Activated CD8-positive, alpha-beta memory T cell treated with anti-CD3 and anti-CD28 coated beads for 4 hours (primary cell): ENCODE measurements around the gene ARHGAP15.
"Not testable (repeated sequence)": the region's sequence is repeated elsewhere in the genome, so short reads cannot be mapped to it uniquely, and the experiment has no call there.

Experiments used
- DNase-seq, 2 donors: peaks; one replicate each; pipeline ENCODE4 v3.0.0-alpha.2; 2020; ENCODE audit warnings: low read depth in 2 of 2

ARHGAP15 gene

DNA sequence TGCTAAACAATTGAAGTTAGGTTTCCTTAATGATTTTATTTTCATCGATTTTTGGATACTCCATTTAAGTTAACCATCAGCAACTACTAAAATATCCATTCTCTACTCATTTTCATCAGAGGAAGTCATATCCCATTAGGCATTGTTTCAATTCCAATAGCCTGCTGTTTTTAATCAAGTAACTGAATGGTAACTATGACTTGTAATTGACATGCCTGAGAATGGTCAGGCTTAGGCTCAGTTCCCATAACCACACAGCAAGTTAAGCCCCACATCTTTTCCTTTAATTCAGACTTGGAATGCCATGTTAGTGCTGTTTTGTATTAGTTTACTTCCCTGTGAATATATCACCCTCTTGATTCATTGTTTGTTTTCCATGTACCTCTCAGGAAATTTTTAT is 398.8 kb downstream of the ARHGAP15 start:
- DNase-seq: no peak

DNA sequence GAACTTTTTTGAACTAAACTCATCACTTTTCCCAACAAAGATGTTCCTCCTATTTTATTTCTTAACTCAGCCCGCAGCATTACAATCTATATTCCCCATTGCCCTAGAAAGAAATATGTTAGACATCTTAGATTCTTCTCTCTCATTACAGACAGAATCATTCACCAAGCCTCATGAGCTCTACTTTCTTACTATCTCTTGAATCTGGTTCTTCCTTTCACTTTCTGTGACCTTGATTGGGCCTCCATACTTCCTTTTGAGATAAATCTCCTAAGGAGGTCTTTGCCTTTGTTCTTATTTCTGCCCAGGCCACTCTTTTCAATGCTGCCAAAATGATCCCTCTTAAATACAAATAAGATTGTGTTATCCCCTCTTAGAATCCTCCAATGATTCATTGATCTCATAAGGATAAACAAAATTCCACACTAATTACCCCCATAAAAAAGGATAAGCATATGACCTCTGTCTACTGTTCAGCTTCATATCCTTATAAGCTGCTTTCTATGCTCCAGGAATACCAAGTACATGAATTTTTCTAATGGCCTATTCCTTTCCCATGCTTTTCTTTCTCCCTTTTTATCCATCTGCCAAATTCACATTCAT is 400.0 kb downstream of the ARHGAP15 start:
- no peak for DNase-seq

DNA sequence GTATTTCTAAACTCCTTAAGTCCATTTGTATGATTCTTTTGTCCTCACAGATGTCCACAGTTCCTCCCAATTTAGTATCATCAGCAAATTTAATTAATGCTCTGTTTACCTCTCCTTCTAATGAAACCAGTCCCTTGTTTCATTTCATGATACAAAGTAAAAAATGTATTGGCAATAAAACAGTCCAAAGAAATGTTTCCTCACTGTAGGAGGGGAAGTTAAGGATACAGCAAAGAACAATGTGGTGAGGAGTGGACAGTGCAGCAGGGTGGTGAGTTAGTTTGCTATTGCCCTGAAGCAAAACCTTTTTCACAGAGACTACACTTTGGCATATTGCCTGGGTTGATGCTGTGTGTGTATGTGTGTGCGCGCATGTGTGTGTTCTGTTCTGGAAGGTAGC is 401.5 kb downstream of the ARHGAP15 start:
- DNase-seq: no peak

DNA sequence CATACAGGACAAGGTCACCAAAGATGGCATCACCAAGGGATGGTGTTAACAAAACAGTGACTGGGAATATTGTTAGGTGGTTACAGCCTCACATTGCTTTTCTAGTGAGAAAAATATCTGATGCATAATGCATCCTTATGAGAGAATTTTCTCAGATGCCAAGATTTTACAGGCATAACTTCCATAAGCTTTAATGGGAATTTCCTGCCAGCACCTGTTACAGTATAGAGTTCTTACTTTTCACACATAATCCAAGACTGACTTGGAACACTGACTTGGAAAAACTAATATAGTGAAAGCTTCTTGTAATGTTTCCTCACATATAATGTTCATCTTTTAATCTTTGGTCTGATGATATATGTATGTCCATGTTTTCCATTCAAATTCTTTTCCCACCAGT is 402.8 kb downstream of the ARHGAP15 start:
- no peak for DNase-seq

DNA sequence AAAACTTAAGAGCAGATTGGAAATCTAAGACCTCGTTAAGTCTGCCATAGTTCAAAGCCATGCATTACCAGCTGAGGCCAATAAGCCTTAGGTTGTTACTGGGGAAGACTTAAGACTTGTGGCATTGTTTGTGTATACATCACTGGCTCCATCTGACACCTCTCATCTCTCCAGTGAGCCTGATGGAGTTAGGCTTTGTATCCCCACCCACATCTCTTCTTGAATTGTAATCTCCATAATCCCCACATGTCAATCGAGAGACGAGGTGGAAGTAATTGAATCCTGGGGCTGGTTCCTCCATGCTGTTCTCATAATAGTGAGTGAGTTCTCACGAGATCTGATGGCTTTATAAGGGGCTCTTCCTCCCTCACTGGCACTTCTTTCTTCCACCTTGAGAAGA is 404.6 kb downstream of the ARHGAP15 start:
- no peak for DNase-seq

DNA sequence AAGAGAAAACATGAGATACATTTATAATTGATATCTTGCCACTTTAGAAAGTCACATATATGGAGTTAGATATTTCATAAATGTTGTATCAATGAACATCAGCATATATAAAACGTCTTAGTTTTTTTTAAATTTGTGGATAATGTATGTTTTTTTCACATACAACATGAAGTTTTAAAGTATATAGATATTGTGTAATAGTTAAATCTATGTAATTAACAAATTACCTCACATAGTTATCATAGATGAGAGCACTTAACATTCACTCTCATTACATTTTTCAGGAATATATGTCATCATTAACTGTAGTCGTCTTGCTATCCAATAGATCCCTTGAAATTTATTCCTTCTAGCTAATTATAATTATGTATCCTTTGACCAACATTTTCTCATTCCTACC is 406.6 kb downstream of the ARHGAP15 start:
- DNase-seq: no peak

DNA sequence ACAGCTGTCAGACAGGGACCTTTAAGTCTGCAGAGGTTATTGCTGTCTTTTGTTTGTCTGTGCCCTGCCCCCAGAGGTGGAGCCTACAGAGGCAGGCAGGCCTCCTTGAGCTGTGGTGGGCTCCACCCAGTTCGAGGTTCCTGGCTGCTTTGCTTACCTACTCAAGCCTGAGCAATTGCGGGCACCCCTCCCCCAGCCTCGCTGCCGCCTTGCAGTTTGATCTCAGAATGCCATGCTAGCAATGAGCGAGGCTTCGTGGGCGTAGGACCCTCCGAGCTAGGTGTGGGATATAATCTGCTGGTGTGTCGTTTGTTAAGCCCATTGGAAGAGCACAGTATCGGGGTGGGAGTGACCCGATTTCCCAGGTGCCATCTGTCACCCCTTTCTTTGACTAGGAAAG is 412.7 kb downstream of the ARHGAP15 start:
- not testable (repeated sequence) for DNase-seq

DNA sequence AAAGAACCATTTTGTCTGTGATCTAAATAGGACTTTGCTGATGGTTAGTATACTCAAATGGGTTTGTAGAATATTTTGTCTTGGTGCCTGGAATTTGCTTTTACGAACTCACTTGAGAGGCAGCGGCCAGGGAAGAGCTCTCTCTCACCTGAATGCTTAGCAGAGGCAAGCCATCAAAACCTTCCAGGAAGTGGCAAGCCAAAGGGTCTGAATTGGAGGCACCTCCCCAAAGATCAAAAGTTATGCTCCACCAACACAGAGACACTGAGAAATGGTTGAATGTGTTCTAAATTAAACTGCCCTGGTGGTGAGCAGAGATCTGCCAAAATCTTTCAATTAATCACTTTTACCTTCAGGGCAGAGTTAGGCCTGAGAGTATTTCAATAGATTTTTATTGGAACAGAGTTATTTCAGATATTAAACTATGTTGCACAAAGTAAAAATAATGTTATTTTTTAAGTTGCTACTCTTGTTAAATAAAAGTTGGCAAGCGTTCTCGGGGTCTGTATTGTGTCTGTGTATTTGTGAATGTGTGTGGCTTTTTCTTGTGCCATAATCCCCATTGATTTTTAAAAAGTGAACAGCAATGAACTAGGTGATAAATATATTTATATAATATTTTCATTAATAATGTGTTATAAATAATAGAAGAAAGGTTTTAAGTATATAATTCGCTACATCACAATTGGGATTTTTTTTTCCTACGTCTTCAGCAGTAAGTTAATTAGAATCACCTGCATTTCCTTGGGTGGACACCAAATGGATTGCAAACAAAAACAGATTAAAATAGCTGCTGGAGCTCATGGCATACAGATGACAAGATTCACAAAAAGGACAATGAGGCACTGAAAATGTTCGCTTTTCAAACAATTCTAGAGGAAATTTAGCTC is 416.1 kb downstream of the ARHGAP15 start:
- no peak for DNase-seq

DNA sequence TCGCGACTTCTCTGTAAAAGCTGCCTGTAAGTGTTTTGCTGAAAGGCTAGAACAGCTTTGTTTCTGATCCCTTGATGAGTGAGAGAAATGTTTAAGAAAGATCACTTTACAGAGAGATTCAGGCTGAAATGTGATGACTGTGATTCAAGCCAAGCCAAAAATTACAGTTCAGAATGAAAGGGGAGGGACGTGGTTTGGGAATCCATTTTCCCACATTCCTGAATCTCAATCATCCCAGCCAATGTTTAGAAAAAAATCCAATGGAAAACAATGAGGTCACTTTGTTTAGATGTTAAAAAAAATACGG is 416.7 kb downstream of the ARHGAP15 start:
- no peak for DNase-seq

DNA sequence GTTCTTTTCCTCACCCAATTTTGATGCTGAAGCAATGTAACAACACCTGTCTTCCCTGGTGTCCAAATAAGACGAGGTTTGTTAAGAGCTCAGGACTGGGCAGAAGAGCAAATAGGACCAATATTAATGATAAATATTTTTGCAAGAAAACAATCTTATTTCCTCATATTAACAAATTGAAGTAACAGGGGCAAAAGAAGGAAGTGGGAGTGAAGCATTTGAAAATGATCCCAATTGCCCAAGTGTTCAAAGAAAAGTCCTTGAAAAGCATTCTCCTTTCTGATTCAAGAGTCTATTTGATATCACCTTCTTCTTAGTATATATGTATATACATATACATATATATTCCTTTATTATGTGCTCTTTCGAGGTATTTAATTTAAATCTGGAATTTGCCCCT is 418.8 kb downstream of the ARHGAP15 start:
- no peak for DNase-seq

DNA sequence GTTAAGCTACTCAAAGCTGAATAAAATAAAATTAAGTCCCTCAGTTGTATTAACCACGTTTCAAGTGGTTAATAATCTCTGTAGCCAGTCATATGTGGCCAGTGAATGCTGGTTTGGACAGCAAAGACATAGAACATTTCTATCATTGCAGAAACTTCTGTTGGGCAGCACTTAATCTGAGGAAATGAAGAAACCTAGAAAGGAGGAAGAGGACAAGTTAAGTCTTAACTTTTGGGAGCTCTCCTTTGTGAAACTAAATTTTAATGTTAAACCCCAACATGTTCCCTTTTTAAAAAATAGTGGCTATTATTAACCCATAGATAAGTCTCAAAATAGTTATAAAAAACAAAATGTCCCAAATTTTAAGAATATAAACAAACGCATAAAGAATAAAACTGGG is 421.3 kb downstream of the ARHGAP15 start:
- no peak for DNase-seq

DNA sequence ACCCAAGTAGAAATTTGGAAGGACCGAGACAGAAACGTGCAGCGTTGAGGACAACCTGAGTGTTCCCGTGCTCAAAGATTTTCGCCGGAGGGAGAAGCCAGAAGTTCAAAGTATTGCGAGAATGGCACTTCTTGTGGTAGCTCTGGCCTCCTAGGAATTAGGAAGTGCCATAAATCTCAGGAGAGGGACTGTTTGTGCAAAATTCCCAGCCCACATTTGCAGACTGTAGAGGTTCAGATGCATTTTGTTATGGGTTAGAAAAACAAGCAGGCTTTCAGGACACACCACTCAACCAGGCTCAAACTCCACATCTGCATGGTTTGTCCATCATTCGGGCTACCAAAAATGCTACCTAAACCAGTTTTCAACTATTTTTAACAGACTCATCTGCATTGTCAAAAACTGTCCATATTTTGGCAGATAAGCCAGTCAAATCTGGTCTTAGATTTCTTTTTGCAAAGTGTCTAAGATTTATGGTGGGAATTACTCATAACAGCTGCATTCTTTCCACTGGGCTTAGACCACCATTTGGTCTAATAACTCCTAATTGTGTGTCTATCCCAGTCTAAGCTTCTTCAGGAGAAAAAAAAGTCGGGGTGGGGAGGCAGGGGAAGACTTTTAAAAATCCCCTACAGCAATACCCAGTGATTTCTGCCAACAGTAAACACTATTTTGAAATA is 422.9 kb downstream of the ARHGAP15 start:
- DNase-seq: no peak

DNA sequence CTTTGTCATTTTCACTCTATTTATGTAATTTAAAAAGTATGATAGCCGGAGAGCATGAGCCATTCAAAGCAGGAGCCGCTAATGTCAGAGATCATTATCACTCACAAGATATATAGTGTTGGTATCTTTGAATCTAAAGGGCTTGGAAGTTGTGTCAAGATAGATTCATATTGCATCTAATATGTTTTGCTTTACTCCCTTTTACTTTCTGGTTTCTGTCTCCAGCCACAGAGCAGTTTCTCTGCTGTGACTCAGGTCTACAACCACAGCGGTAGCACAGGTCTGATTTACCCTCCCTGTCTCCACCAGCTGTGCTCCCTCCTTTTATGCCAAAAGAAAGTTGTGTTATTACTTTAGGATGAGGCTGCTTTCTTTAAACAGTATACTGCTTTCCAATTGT is 424.0 kb downstream of the ARHGAP15 start:
- DNase-seq: no peak

DNA sequence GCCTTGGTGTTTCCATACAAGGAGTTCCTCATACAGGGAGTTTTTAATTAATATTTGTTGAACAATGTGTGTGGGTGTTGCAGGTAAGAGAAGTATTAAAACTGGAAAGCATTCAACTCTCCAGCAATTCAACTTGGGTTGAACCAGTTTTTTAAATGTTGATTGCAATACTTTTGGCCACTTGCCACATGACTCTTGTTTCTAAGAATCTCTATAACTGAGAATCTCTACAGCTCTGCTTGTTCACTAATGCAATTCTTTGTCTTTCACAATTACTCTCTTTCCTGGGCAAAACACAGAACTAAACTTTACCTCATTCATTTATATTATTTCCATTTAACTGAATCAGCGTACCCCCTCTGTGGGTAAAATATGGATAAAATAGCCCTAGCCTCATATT is 429.4 kb downstream of the ARHGAP15 start:
- DNase-seq: no peak

DNA sequence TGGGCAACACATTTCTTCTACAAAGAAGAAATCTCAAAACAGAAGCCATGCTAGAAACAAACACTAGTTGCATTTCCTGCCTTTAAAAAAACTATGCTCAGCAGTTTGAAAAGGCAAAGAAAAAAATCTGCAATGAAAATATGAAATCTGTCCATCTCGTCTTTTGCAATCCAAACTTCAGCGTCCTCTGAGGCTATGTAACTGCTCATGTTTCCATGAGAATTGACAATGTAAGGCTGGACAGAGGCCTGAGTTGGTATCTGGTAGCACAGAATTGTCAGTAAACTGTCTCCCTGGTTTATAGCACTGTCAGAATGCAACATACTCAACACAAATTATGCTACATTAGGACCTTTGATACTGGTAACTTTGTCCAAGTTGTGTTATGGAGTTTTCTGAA is 429.9 kb downstream of the ARHGAP15 start:
- DNase-seq: no peak

DNA sequence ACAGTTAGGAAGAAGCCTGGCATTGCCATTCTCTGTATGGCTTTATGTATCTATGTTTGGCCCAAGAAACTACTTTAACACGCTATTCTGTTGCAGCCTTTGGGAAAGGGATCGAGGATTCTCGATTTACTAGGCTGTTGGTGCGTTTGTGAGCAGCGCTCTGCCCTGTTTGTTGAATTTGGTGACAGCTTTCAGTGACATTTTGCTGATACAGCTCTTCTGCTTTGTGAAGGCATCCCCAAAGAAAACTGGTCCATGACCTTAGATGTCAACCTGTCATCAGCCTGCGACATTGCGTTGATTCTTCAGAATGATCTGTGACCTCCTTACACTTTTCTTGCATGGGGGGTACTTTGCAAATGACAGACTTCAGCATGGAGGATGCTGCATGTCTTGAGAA is 431.5 kb downstream of the ARHGAP15 start:
- no peak for DNase-seq

DNA sequence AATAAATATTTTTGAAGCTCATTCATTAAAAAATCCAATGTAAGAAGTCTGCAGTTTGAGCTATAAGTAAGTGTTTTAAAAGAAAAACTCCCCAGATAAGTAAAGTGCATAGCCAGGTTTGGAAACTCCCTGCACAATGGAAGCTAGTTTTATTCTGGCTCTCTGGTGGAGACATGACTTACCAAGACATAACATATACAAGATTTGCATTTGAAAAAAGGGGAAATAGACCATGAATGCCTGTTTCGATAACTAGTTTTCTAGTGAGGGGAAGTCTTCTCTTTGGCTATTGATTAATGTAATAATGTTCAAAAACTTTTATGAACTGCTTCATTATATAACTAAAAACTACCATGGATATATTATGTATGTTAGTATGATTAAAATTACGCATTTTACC is 435.2 kb downstream of the ARHGAP15 start:
- no peak for DNase-seq

DNA sequence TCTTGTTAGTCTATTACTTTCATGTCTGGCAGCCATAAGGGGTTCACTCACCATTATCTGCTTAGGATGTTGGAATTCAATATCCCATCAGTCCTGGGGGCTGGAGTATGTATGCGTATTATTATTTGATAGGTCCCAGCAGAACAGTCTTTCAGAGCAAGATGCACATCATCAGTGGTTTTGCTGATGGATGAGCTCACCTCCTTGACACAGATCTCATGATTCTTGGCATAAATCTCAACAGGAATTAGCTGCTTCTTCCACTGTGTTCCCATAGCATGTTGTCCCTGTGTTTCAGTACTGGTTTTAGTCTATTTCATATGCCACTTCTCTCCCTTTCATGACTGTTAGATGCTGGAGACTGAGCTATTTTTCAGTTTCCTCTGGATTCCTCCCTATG is 442.5 kb downstream of the ARHGAP15 start:
- DNase-seq: no peak

DNA sequence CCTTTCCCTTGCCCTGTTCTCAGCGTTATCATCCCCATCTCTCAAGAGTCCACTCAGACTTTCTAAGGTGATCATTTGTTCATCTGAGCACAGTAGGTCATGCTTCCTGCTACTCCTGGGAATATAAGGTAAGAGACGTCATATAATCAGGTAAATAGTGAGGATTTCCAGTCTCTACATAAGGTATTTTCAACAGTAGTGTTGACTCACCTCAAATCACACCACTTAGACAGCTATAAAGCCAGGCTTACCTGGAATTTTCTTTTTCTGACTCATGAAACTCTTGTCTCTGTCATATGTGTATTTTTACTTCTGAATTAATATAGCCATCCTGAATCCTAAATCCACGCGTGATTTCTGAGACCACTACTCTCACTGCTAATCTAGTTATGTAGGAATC is 443.2 kb downstream of the ARHGAP15 start:
- no peak for DNase-seq

DNA sequence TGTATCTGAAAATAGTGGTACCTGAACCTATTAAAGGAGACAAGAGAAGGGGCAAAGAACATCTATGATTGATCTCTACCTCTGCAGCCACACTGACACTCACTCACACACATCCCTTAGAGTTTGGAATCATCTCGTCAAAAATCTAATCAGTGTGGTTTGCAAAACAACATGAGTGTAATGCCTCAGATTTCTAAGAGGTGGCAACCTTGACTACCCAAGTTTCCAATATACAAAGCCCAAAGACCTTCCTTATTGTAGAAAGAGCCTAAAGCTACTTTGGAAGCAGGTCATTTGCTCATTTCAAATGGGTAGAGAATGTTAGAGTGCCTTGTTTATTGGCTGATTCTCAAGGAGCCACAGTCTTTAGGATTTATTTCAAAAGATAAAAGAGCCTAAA is 444.9 kb downstream of the ARHGAP15 start:
- no peak for DNase-seq

DNA sequence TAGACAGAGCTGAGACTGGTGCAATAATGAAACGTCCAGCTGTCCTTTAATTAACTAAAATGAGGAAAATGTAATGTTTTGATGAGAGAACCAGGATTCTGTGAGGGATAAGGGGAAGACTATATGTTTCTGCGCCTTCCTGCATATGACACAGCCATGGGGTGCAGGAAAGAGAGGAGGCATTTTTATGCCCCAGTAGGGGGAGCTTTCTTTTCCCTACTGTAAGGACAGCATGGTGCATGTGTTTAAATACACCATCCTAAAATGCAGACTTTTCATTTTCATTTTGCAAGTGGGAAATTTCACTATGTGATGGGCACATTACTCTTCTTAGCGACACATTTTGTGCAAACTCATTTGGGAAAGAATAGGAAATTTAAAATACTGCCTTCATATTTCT is 446.1 kb downstream of the ARHGAP15 start:
- no peak for DNase-seq

DNA sequence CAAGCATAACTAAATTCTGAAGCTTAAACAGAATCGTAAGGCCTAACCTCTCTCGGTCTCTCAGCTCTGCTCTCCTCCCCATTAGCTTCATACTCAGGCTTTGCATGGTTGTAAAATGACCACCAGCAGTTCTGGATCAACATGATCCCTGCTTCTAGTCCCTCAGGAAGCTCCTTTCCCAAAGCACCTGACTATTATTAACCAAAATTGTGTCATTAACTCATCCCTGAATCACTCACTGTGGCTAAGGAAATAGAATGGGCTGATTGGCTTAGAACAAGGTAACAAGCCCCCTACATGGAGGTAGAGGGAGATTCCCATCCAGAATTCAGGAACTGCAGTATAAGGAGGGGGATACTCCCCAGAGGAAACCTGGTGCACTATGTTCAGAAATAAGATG is 448.3 kb downstream of the ARHGAP15 start:
- no peak for DNase-seq

DNA sequence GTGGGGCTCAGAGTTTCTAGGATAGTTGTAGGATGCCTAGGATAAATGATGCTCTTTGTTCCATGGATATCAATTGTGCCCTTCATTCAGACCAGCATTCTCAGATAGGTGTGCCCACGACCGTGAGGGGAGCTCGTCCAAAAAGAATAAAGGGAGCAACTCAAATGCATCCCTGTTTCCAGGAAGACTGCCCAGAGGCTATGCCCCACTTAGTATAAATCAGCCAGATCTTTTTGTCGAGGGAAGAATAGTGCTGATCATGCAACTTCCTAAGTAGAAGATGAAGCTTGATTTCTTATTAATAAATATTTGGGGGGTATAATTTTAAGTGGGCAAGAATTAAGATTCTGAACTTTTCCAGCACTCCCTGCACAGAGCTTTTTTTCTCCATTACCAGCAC is 450.2 kb downstream of the ARHGAP15 start:
- no peak for DNase-seq
